Muscle layer of duodenum (tissue), 2 donors: Measurements from ENCODE around the gene NTM.

Experiments used
- H3K27ac ChIP-seq: one replicate; pipeline ENCODE4 v1.7.0; 2013; ENCODE audit warnings: mild to moderate bottlenecking, low read length
- H3K27me3 ChIP-seq: one replicate; pipeline ENCODE4 v1.7.0; 2013; ENCODE audit warnings: low read depth, mild to moderate bottlenecking, control low read depth, low read length
- H3K36me3 ChIP-seq, 2 donors: one replicate each; pipeline ENCODE4 v1.7.0; 2013; ENCODE audit warnings: low read length in 2 of 2, control low read depth in 1 of 2, mild to moderate bottlenecking in 1 of 2; ENCODE audit not compliant: insufficient read depth in 2 of 2, control insufficient read depth in 1 of 2
- H3K4me1 ChIP-seq, 2 donors: one replicate each; pipeline ENCODE4 v1.7.0; 2013; ENCODE audit warnings: low read length in 2 of 2, mild to moderate bottlenecking in 2 of 2, control low read depth in 1 of 2, moderate library complexity in 1 of 2; ENCODE audit not compliant: insufficient read depth in 2 of 2, control insufficient read depth in 1 of 2
- H3K4me3 ChIP-seq, 2 donors: one replicate each; pipeline ENCODE4 v1.7.0; 2013; ENCODE audit warnings: low read length in 2 of 2, low read depth in 1 of 2, mild to moderate bottlenecking in 1 of 2
- H3K9me3 ChIP-seq, 2 donors: one replicate each; pipeline ENCODE4 v1.7.0; 2013; ENCODE audit warnings: low read length in 2 of 2, control low read depth in 1 of 2, mild to moderate bottlenecking in 1 of 2; ENCODE audit not compliant: control insufficient read depth in 1 of 2
- donor health status: healthy.

The NTM gene

DNA sequence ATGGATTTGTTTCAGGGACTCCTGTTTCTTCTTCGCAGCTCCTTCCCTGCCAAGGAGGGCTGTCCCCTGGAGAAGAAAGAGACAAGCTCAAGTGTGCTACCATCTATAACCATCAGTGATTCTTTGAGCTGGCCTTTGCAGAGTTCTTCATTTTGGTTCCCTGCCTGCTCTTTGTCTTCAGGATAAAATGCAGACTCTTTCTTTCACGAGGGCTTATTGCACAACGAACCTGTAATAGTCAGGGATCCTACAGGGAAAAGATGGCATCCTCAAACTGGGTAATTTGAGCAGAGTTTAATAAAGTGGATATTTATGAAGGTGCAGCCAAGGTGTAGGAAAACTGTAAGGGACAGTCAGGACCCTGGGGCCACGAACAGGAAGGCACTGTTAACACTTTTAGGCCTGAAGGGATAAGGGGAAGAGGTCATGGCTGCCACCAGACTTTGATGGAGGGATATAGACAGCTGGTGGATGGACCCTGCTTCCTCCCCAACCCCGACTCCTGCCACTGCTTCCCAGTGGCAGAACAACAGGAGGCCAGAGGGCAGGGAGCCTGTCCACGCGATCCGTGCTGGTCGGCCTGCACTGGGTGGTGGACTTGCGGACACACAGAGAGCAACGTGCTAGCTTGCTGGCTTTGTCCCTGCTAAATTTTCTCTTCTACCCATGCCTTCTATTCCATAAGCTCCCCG is 767.0 kb downstream of the NTM start:
- H3K4me3 ChIP-seq = no peak overlapping the region
- peaks cover 0 to 22% of the 10 kb centered on the region in 2 donors for H3K4me1 ChIP-seq
- H3K27ac ChIP-seq = no peak overlapping the region
- H3K27me3 ChIP-seq = no peaks in the 10 kb centered on the region
- no peaks in the 10 kb centered on the region for H3K36me3 ChIP-seq
- H3K9me3 ChIP-seq = no peaks in the 10 kb centered on the region

DNA sequence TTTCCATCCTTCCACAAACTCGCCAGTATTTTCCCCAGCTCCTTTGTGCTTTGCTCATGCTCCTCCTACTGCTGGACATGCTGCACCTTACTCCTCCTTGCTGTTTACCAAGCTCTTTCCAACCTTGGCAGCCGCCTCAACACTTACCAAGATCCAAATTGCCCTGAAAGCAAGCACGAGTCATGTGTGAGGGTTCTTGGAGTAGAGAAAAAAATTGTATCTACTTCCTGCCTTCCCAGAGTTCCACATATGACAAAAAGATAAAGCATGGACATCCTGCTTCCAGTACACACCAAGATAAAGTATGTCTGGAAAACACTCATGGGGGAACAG is 767.5 kb downstream of the NTM start:
- no peak overlapping the region for H3K4me3 ChIP-seq
- H3K36me3 ChIP-seq = no peaks in the 10 kb centered on the region
- no peaks in the 10 kb centered on the region for H3K27me3 ChIP-seq
- no peaks in the 10 kb centered on the region for H3K9me3 ChIP-seq
- H3K4me1 ChIP-seq = peaks cover 0 to 27% of the 10 kb centered on the region in 2 donors
- no peak overlapping the region for H3K27ac ChIP-seq

DNA sequence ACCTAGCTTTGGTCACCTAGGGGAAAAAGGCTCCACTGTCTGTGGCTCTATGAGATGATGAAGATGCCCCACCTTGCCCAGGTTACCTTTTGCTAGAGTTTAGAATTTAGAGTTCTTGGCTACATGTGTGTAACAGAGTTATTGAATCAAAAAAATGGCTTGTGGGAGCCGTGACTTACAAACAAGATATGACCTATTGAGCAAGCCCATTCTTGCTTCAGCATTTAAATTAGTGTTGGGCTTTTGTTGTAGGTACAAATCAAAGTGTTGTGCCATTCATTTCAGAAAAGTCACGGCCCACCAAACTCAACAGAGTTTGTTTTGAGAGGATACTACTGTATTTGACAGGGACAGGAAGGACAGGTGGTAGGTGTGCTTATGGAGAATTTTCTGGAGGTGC is 768.8 kb downstream of the NTM start:
- H3K4me1 ChIP-seq = peaks cover 0 to 29% of the 10 kb centered on the region in 2 donors
- H3K36me3 ChIP-seq = no peaks in the 10 kb centered on the region
- H3K9me3 ChIP-seq = no peaks in the 10 kb centered on the region
- no peaks in the 10 kb centered on the region for H3K27me3 ChIP-seq
- no peak overlapping the region for H3K27ac ChIP-seq
- no peak overlapping the region for H3K4me3 ChIP-seq

DNA sequence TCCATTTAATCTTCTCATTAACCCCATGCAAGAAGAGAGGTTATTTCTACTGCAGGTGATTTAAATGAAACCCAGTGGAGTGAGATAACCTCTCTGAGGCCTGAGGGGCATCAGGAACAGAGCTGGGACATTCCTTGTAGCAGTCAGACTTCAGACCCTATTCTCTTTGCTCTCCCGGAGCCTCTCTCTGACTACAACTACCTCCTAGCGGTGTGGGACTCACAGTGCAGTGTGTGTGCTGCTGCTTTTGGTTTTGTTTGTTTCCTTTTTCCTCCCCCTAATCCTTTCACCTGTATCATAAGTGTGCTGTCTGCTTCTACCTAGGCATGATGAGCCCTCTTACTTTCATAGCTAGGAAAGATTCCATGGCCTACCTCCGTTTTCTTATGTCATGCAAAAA is 769.6 kb downstream of the NTM start:
- no peak overlapping the region for H3K27ac ChIP-seq
- H3K4me3 ChIP-seq = no peak overlapping the region
- peaks cover 0 to 28% of the 10 kb centered on the region in 2 donors for H3K4me1 ChIP-seq
- H3K9me3 ChIP-seq = no peaks in the 10 kb centered on the region
- H3K36me3 ChIP-seq = no peaks in the 10 kb centered on the region
- H3K27me3 ChIP-seq = no peaks in the 10 kb centered on the region

DNA sequence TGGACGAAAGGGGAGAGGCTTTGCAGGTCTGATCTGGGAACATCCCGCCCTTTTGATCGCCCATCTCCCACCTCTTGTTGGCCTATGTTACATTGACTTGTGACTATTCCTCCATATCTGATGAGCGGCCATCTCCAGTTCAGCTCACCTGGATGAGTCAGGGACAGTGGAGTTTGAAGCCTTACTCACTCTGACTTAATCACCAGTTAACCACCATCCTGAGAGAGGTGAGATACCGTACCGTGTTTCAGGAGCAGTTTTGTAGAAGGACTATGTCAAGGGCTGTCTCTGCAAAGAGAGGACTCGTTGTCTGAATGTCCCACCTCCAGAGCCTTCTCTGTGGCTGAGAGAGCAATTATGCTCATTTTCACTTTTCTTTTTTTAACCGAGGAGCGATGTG is 771.7 kb downstream of the NTM start:
- Histone ChIP-seq H3K27ac (no peak overlapping the region), H3K4me1 (peaks cover 0 to 18% of the 10 kb centered on the region in 2 donors), H3K36me3 (no peaks in the 10 kb centered on the region), H3K9me3 (no peaks in the 10 kb centered on the region), H3K4me3 (no peak overlapping the region), H3K27me3 (no peaks in the 10 kb centered on the region)

DNA sequence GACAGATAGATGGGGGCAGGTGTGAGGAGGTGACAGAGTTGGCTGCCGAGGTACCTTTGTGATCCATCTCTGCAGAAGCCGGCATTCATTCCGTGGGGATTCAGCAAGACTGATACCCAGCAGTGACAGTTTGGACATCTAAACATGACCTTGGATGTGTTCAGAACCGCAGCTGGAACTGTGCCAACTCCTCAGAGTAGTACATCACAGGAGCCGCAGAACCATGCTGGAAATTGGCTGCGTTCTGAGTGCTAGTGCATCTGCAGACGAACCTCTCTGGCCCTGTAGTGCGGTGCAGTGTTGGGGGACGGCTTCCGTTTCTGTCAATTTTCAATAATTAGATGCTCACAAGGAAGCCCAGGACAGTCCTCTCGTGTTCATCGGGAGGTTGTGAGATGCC is 772.1 kb downstream of the NTM start:
- no peak overlapping the region for H3K27ac ChIP-seq
- no peak overlapping the region for H3K4me3 ChIP-seq
- H3K27me3 ChIP-seq = no peaks in the 10 kb centered on the region
- H3K9me3 ChIP-seq = no peaks in the 10 kb centered on the region
- H3K36me3 ChIP-seq = no peaks in the 10 kb centered on the region
- H3K4me1 ChIP-seq = peaks cover 0 to 14% of the 10 kb centered on the region in 2 donors

DNA sequence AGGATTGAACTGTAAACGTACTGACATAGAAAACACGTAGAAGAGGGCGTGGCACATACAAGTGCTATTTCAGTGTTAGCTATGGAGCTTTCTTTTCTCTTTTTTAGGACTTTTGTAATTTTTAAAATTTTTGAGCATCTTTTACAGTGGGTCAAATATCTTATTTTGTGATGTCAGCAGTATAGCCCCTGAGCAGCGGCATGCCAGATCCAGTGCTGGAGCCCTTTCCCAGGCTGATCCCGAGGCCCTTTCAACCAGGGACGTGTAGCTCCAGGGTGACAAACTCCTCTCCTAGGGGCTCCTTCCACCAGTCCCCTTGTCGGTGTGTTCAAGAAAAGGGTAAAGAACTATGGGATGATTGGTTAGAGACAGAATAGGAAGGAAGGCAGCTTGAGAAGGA is 777.0 kb downstream of the NTM start:
- no peaks in the 10 kb centered on the region for H3K27me3 ChIP-seq
- no peaks in the 10 kb centered on the region for H3K9me3 ChIP-seq
- H3K4me1 ChIP-seq = peaks cover 0 to 7% of the 10 kb centered on the region in 2 donors
- H3K4me3 ChIP-seq = no peak overlapping the region
- H3K36me3 ChIP-seq = no peaks in the 10 kb centered on the region
- H3K27ac ChIP-seq = no peak overlapping the region

DNA sequence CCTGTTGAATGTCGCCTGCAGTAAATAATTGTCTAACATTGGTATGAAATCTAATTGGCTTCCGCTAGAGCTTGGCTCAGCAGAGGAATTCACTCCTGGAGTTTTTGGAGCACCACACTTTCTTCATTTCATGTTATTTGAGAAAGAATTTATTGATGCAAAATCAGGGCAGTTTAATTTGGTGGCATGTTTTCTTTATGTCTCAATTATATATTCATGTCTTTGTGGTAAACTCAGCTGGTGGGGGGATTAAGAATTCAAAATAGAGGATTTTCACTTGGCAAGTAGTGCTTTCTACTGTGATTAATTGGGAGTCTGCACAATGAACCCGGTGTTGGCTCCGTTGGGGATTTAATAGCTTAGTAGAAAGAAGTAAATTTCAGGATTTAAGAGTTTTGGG is 784.4 kb downstream of the NTM start:
- no peak overlapping the region for H3K4me3 ChIP-seq
- H3K36me3 ChIP-seq = no peaks in the 10 kb centered on the region
- H3K9me3 ChIP-seq = no peaks in the 10 kb centered on the region
- H3K27me3 ChIP-seq = no peaks in the 10 kb centered on the region
- H3K27ac ChIP-seq = no peak overlapping the region
- no peaks in the 10 kb centered on the region for H3K4me1 ChIP-seq

DNA sequence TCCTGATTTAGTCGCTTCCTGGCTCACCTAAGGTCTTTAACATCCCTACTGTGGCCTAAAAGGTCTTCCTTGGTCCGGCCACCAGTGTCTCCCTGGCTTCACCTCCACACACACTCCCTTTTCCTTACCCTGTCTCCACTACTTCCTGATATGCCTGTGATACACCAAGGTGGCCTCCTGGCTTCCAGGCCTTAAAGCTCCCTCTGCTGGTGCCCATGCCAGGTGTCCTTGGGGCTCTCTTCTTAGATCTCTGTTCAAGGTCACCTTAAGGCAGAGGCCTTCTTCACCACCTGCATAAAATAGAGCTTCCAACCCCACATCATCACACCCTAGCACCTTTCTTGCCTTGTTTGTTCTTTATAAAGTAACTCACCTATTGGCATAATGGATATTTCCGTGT is 787.7 kb downstream of the NTM start:
- Histone ChIP-seq H3K27me3 (no peaks in the 10 kb centered on the region), H3K9me3 (no peaks in the 10 kb centered on the region), H3K36me3 (no peaks in the 10 kb centered on the region), H3K4me3 (no peak overlapping the region), H3K4me1 (no peaks in the 10 kb centered on the region), H3K27ac (no peak overlapping the region)

DNA sequence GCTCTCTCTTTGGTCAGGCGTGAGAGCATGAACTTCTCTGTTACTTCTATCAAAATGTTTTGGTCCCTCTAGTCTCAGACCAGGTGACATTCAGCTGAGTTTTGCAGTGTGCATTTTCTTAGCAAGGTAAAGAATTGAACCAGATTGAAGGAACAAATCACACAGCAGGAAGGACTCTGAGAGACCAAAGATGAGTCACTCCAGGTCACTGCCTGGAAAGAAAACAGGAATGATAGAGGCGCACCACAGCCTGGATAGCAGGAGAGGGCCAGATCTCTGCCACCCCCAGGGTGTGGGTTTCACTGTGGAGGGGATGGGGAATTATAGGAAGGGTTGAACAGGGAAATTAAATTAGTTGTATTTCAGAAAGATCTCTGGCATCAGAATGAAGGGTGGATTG is 788.3 kb downstream of the NTM start:
- no peaks in the 10 kb centered on the region for H3K9me3 ChIP-seq
- H3K27me3 ChIP-seq = no peaks in the 10 kb centered on the region
- no peaks in the 10 kb centered on the region for H3K4me1 ChIP-seq
- H3K4me3 ChIP-seq = no peak overlapping the region
- no peaks in the 10 kb centered on the region for H3K36me3 ChIP-seq
- H3K27ac ChIP-seq = no peak overlapping the region

DNA sequence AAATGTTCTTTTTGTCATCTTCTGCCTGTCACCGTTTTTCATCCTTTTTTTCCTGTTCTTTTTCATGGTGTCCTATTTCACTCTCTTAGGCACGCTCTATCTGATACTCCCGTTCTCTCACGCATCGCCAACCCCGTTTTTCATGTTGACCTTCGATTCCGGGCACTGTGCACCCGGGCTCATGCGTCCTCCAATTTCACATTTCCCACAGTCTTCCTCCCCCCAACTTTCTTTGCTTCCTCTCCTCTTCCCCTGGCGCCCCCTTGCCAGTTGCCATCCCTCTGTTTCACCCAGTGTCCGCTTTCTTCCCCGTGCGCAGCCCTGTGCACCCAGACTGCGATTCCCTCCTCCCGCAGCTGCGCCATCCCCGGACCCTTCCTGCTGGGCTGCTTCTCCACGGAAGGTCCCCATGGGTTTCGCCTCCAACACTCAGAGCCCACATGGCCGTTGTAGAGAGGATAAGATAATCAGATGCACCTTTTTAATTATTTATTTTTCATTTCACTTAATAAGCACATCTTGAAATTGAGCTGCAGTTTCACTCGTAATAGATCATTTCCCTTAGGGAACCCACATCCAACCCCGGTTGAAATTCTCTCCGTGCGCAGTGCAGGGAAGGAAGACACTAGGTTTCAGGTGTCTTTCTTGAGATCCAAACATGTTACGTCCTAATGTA is 791.1 kb downstream of the NTM start:
- Histone ChIP-seq H3K27ac (no peak overlapping the region), H3K36me3 (no peaks in the 10 kb centered on the region), H3K27me3 (no peaks in the 10 kb centered on the region), H3K4me1 (no peaks in the 10 kb centered on the region), H3K4me3 (no peak overlapping the region), H3K9me3 (no peaks in the 10 kb centered on the region)
